Right lobe of liver (tissue), 6 donors: ENCODE data around the gene SDF2L1. TPM values are rescaled to one million over a fixed set of nuclear protein-coding genes. Genes with fewer than 3 reads are reported as not detected.
"Not testable (repeated sequence)": the region's sequence is repeated elsewhere in the genome, so short reads cannot be mapped to it uniquely, and the experiment has no call there.

Experiments used
- ATAC-seq, 4 donors: fragments of 200-7000 bp; cut with Tn5 transposase; one replicate each; pipeline ENCODE4 v1.9.1; 2020; ENCODE audit warnings: mild to moderate bottlenecking in 4 of 4, moderate library complexity in 4 of 4
- DNase-seq, 3 donors: peaks; one replicate each; pipeline ENCODE4 v3.0.0-alpha.2; 2020
- H3K27ac ChIP-seq, 3 donors: fragments of 200-600 bp; one replicate each; pipeline ENCODE4 v1.8.0; 2022
- H3K27me3 ChIP-seq, 2 donors: fragments of 200-600 bp; one replicate each; pipeline ENCODE4 v1.8.0; 2022
- H3K36me3 ChIP-seq, 4 donors: fragments of 200-600 bp; sonication (generic) in 1 of 4; one replicate each; pipeline versions ENCODE4 v1.5.1 to v1.8.0; 2017 to 2022; ENCODE audit warnings: control low read depth in 1 of 4
- H3K4me1 ChIP-seq, 4 donors: fragments of 200-600 bp; sonication (generic) in 1 of 4; one replicate each; pipeline versions ENCODE4 v1.5.1 to v1.8.0; 2017 to 2022; ENCODE audit warnings: control low read depth in 1 of 4
- H3K4me3 ChIP-seq, 3 donors: fragments of 200-600 bp; one replicate each; pipeline ENCODE4 v1.8.0; 2022
- H3K9me3 ChIP-seq, 4 donors: fragments of 200-600 bp; sonication (generic) in 1 of 4; one replicate each; pipeline versions ENCODE4 v1.5.1 to v1.8.0; 2017 to 2022; ENCODE audit warnings: control low read depth in 1 of 4
- CTCF ChIP-seq, 4 donors: fragments of 200-600 bp in 3 of 4; fragments of 450-650 bp in 1 of 4; IDR thresholded peaks; one replicate each; pipeline versions ENCODE4 v1.5.1 to v1.8.0; 2016 to 2022; ENCODE audit warnings: antibody characterized with exemption in 4 of 4, mild to moderate bottlenecking in 2 of 4
- POLR2A ChIP-seq: fragments of 450-650 bp; IDR thresholded peaks from one replicate; pipeline ENCODE4 v1.6.1; 2017; ENCODE audit warnings: antibody characterized with exemption, mild to moderate bottlenecking
- WGBS: methylation state at CpG from one replicate; pipeline ENCODE4 v1.1.6; 2018; ENCODE audit warnings: low coverage, low lambda C conversion rate; ENCODE audit not compliant: insufficient coverage; ENCODE audit errors: missing lambda C conversion rate; 5-methylcytosine and 5-hydroxymethylcytosine counted together
- intact Hi-C, 2 donors: fragments of 100-400 bp; cut with DNase I; formaldehyde crosslinking; loops; one replicate each; pipeline versions ENCODE4 v1.11.2 to v1.14.1; 2022
- microRNA counts: library from miRNA; unstranded; fragments of <30 nt; microRNA quantifications from one replicate; lab custom pipeline; 2016
- microRNA-seq, 2 donors: library from miRNA; unstranded; fragments of <30 nt; microRNA quantifications; one replicate each; pipeline ENCODE4, GENCODE V29; 2019 to 2020
- small RNA-seq, 2 experiments: library from RNA; depleted of rRNA; stranded (forward); fragments of <200 nt; gene quantifications; one replicate each; pipeline ENCODE3, GENCODE V24; 2016
- total RNA-seq, 6 experiments: library from RNA; depleted of rRNA in 2 of 6; stranded (reverse); fragments of >200 nt in 2 of 6; fragmentation: NEBNext Ultra II Directional in 3 of 6; extraction: Animal tissue kit (Norgen Biotek cat#: 25700) in 3 of 6; gene quantifications; one replicate each; pipeline versions ENCODE4 v1.1.0 to v1.2.4, GENCODE V29; 2016 to 2023
- donor health status: DM: no; HTN: yes; CAD: no.
- donor health status: DM: no; HTN: no; CAD: no.
- donor health status: DM: no; HTN: no; CAD: no.
- donor health status: DM: no; HTN: yes; CAD: no.
- donor health status: DM: no; HTN: yes; CAD: no.

SDF2L1 gene
- total RNA-seq, 6 experiments from 2014 or later, result 33.1 to 85.7 (median 71.6) TPM

GRCh38 chr22:21690401-21690801, 48.3 kb downstream of the SDF2L1 start:
- H3K9me3 ChIP-seq, result no peaks in the 10 kb centered on the region
- H3K4me3 ChIP-seq, result no peak overlapping the region
- no peak overlapping the region for H3K27ac ChIP-seq
- intact Hi-C loops, result no loop called here
- TF ChIP-seq CTCF (IDR thresholded peaks at IDR 0.05) (no peak), POLR2A (no peak)
- H3K27me3 ChIP-seq, result no peaks in the 10 kb centered on the region
- H3K4me1 ChIP-seq, result no peaks in the 10 kb centered on the region
- peaks cover 0 to 48% (median 18%) of the 10 kb centered on the region in 4 donors for H3K36me3 ChIP-seq
- ATAC-seq, result peak in 1 of 4 donors; percentile 10
- DNase-seq, result no peak
- 48% methylated on average over 5 of the region's 5 CpGs for WGBS

- no peak for ATAC-seq
- H3K36me3 ChIP-seq, result peaks cover 0 to 48% (median 12%) of the 10 kb centered on the region in 4 donors
- intact Hi-C loops, result no loop called here
- no peak overlapping the region for H3K27ac ChIP-seq
- H3K4me3 ChIP-seq, result no peak overlapping the region
- no peaks in the 10 kb centered on the region for H3K27me3 ChIP-seq
- no peaks in the 10 kb centered on the region for H3K4me1 ChIP-seq
- TF ChIP-seq CTCF (IDR thresholded peaks at IDR 0.05), result no peak
- TF ChIP-seq POLR2A, result no peak
- DNase-seq, result peak in 1 of 3 donors; percentile 24
- 64% methylated on average over 4 of the region's 16 CpGs for WGBS
- no peaks in the 10 kb centered on the region for H3K9me3 ChIP-seq
Measured at GRCh38 chr22:21691816-21692215, 49.7 kb downstream of the SDF2L1 start.

GRCh38 chr22:21692856-21693255, 50.8 kb downstream of the SDF2L1 start:
- H3K9me3 ChIP-seq, intact Hi-C loops, H3K4me1 ChIP-seq, H3K4me3 ChIP-seq, H3K27me3 ChIP-seq, H3K27ac ChIP-seq, ATAC-seq: not testable (repeated sequence)
- H3K36me3 ChIP-seq, result peaks cover 0 to 51% (median 8%) of the 10 kb centered on the region in 4 donors
- DNase-seq, result peak in 1 of 3 donors; percentile 1
- 92% methylated on average over 8 of the region's 9 CpGs for WGBS

- WGBS, result 87% methylated on average over 4 of the region's 14 CpGs
- Histone ChIP-seq H3K9me3 (no peaks in the 10 kb centered on the region), H3K4me3 (no peak overlapping the region), H3K36me3 (peaks cover 0 to 48% (median 8%) of the 10 kb centered on the region in 4 donors), H3K27me3 (no peaks in the 10 kb centered on the region), H3K27ac (no peak overlapping the region), H3K4me1 (no peaks in the 10 kb centered on the region)
- DNase-seq (peak in 1 of 3 donors; percentile 46), ATAC-seq (no peak)
- intact Hi-C loops, result no loop called here
- no peak for TF ChIP-seq POLR2A
- TF ChIP-seq CTCF (IDR thresholded peaks at IDR 0.05), result no peak
Measured at GRCh38 chr22:21693333-21693998, 51.4 kb downstream of the SDF2L1 start.

MicroRNA genes within 50 kb of the gene (microRNA counts, 767-probe panel; counts per million panel counts)
- 237 counts per million for microRNA hsa-miR-130b-3p (lab: Ali Mortazavi, UCI)
- 237 counts per million for microRNA hsa-miR-301b (lab: Ali Mortazavi, UCI)

Small RNA genes lying within 50 kb of the gene (microRNA-seq; reads per million reads assigned to microRNA genes)
- 1,036 to 3,371 reads per million in 2 donors for gene MIR130B
- gene MIR301B, result 2.9 to 8.4 reads per million in 2 donors

Small RNA genes lying within 50 kb of the gene (small RNA-seq; reads per million reads assigned to genes)
- 1.7 to 3.6 reads per million in 2 experiments for gene MIR301B

Other genes starting within 250 kb of the SDF2L1 start
- gene HIC2, start 224.9 kb upstream of the SDF2L1 start, total RNA-seq, result 1 to 10 TPM in 5 of 6 experiments, under 1 TPM in 1; 0.88 to 1.9 (median 1.4) TPM
- gene TMEM191C, start 174.9 kb upstream of the SDF2L1 start, total RNA-seq, result 1 to 10 TPM in 1 of 6 experiments, under 1 TPM in 5; 0.12 to 1.4 (median 0.66) TPM
- gene RIMBP3C, start 90.8 kb upstream of the SDF2L1 start, total RNA-seq, result under 1 TPM in 3 of 6 experiments, not detected in 3; 0.07 to 0.12 (median 0.09) TPM
- gene UBE2L3, start 74.6 kb upstream of the SDF2L1 start, total RNA-seq, result 10 to 100 TPM; 16.8 to 34.4 (median 22.1) TPM
- 10 to 100 TPM in 2 of 6 experiments, 1 to 10 TPM in 4; 7.1 to 29.0 (median 7.8) TPM for gene YDJC, start 12.3 kb upstream of the SDF2L1 start, total RNA-seq
- gene CCDC116, start 9.5 kb upstream of the SDF2L1 start, total RNA-seq, result not detected
- gene PPIL2, start 23.7 kb downstream of the SDF2L1 start, total RNA-seq, result 10 to 100 TPM; 18.9 to 24.2 (median 22.1) TPM
- gene YPEL1, start 93.5 kb downstream of the SDF2L1 start, total RNA-seq, result 10 to 100 TPM in 1 of 6 experiments, 1 to 10 TPM in 5; 1.0 to 11.2 (median 2.7) TPM
- gene MAPK1, start 225.3 kb downstream of the SDF2L1 start, total RNA-seq, result 10 to 100 TPM; 43.4 to 75.0 (median 59.5) TPM